Measurements from ENCODE around the gene RARG. TPM values are rescaled to one million over a fixed set of nuclear protein-coding genes. Genes with fewer than 3 reads are reported as not detected.
"Not testable (repeated sequence)": the region's sequence is repeated elsewhere in the genome, so short reads cannot be mapped to it uniquely, and the experiment has no call there.

Gene RARG
- total RNA-seq, 1 donor from 2014 or later: 16.9 TPM

- peak; percentile 82 for DNase-seq
- peak; percentile 65 for ATAC-seq
- intact Hi-C loops (cut with micrococcal nuclease): loop anchor here (5.0 kb wide), 2 partner anchors 37 to 72 kb away; a partner anchor contains a TSS
Observed at GRCh38 chr12:53214687-53215455, 17.1 kb downstream of the RARG start.

GRCh38 chr12:53214221-53214620, 17.8 kb downstream of the RARG start:
- ATAC-seq (peak; percentile 18), DNase-seq (no peak)
- intact Hi-C loops (cut with micrococcal nuclease): loop anchor here (5.0 kb wide), 1 partner anchor 73 kb away; no protein-coding TSS in a partner anchor

- ATAC-seq (peak; percentile 77), DNase-seq (peak; percentile 93)
- intact Hi-C loops (cut with micrococcal nuclease): loop anchor here (5.0 kb wide), 1 partner anchor 74 kb away; no protein-coding TSS in a partner anchor
Observed at GRCh38 chr12:53213348-53213747, 18.7 kb downstream of the RARG start.

- intact Hi-C loops (cut with micrococcal nuclease): loop anchor here (5.0 kb wide), 1 partner anchor 74 kb away; no protein-coding TSS in a partner anchor
- no peak for ATAC-seq
- no peak for DNase-seq
Observed at GRCh38 chr12:53212931-53213330, 19.1 kb downstream of the RARG start.

GRCh38 chr12:53211476-53212381, 20.3 kb downstream of the RARG start:
- intact Hi-C loops (cut with micrococcal nuclease): loop anchor here (5.0 kb wide), 1 partner anchor 76 kb away; no protein-coding TSS in a partner anchor
- DNase-seq (no peak), ATAC-seq (no peak)

- ATAC-seq (no peak), DNase-seq (no peak)
- intact Hi-C loops (cut with micrococcal nuclease): loop anchor here (5.0 kb wide), 1 partner anchor 76 kb away; no protein-coding TSS in a partner anchor
Observed at GRCh38 chr12:53210843-53211242, 21.2 kb downstream of the RARG start.

GRCh38 chr12:53208877-53209463, 23.0 kb downstream of the RARG start:
- intact Hi-C loops (cut with micrococcal nuclease): no loop called here
- no peak for DNase-seq
- peak; percentile 5 for ATAC-seq

- peak; percentile 61 for ATAC-seq
- DNase-seq: no peak
- intact Hi-C loops (cut with micrococcal nuclease): no loop called here
Observed at GRCh38 chr12:53208435-53208834, 23.6 kb downstream of the RARG start.

- no peak for ATAC-seq
- DNase-seq: no peak
- intact Hi-C loops (cut with micrococcal nuclease): no loop called here
Observed at GRCh38 chr12:53207042-53207441, 25.0 kb downstream of the RARG start, which contains the start of gene ITGB7. ITGB7 (minus strand) TSS chr12:53207251; CDS start chr12:53200443, 6,808 bp downstream.

GRCh38 chr12:53205747-53206419, 26.1 kb downstream of the RARG start:
- ATAC-seq (no peak), DNase-seq (no peak)
- intact Hi-C loops (cut with micrococcal nuclease): no loop called here

- ATAC-seq: no peak
- no peak for DNase-seq
- intact Hi-C loops (cut with micrococcal nuclease): no loop called here
Observed at GRCh38 chr12:53204351-53204750, 27.7 kb downstream of the RARG start.

- ATAC-seq; intact Hi-C loops (cut with micrococcal nuclease); DNase-seq: not testable (repeated sequence)
Observed at GRCh38 chr12:53202316-53202715, 29.7 kb downstream of the RARG start.

GRCh38 chr12:53201639-53202038, 30.4 kb downstream of the RARG start:
- DNase-seq: no peak
- intact Hi-C loops (cut with micrococcal nuclease): no loop called here
- ATAC-seq: no peak

- no peak for ATAC-seq
- no peak for DNase-seq
- intact Hi-C loops (cut with micrococcal nuclease): no loop called here
Observed at GRCh38 chr12:53201177-53201541, 30.9 kb downstream of the RARG start.

- DNase-seq (no peak), ATAC-seq (no peak)
- intact Hi-C loops (cut with micrococcal nuclease): no loop called here
Observed at GRCh38 chr12:53200458-53201176, 31.4 kb downstream of the RARG start.

- ATAC-seq: no peak
- intact Hi-C loops (cut with micrococcal nuclease): no loop called here
- no peak for DNase-seq
Observed at GRCh38 chr12:53200107-53200457, 31.9 kb downstream of the RARG start.

GRCh38 chr12:53199700-53200099, 32.3 kb downstream of the RARG start:
- no peak for ATAC-seq
- DNase-seq: no peak
- intact Hi-C loops (cut with micrococcal nuclease): loop anchor here (10.0 kb wide), 1 partner anchor 135 kb away; no protein-coding TSS in a partner anchor

GRCh38 chr12:53198486-53199110, 33.4 kb downstream of the RARG start:
- ATAC-seq (no peak), DNase-seq (no peak)
- intact Hi-C loops (cut with micrococcal nuclease): loop anchor here (10.0 kb wide), 1 partner anchor 134 kb away; no protein-coding TSS in a partner anchor

Measured in left ventricle myocardium superior (tissue), 1 donor.